Hematopoietic multipotent progenitor cell treated with erythropoietin and hydrocortisone succinate and interleukin-3 and kit ligand, for 8 days (in vitro differentiated cells): ENCODE data around the gene PGAP2.
A peak's percentile ranks its signal among the peaks of the same experiment; 100 is the strongest.

Experiments
- DNase-seq: peaks from one replicate; pipeline ENCODE4 v3.0.0-alpha.2; 2015

The PGAP2 gene

DNA sequence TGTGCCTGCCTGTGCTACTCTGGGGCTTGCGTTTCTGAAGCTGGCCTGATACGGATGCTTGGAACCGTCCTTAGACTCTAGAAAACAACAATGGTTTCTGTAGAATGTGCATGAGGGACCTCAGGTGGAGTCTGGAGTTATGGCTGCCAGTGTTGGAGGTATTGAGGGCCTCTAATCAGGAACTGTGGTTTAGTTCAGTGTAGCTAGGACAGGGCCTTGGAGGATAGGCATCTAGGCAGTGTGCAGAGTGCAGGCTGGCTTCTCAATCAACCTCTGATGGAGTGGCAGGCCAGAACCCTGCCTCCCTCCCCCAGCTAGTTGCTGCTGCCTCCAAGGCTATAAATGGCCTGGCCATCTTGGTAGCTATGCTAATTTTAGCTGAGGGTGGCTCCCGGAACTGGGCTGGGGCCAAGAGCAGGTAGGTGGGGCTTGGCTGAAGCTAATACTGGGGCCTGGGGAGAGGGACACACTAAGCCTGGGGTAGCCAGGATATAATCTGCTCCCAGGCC, 51.1 kb downstream of the PGAP2 start:
- DNase-seq = peak; percentile 62

- DNase-seq = no peak
Observed at GRCh38 chr11:3860375-3860774, 52.0 kb downstream of the PGAP2 start.

DNA sequence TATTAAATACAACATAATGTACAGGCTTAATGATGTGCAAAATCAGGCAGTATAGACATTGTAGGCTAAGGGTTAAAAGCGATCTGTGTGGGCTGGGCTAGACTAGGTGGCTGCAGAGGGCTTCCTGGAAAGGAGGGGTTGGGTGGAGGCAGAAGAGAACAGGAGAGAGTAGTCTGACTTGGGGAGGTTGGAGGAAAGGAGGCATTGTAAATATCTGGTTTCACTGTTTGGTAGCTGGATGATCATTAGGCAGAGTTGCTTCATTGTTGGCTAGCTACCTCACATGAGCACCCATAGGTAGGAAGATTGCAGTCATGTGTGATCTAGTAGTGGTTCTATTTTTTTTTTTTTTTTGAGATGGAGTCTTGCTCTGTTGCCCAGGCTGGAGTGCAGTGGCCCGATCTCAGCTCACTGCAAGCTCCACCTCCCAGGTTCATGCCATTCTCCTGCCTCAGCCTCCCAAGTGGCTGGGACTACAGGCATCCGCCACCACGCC, 52.6 kb downstream of the PGAP2 start:
- peak; percentile 75 for DNase-seq

GRCh38 chr11:3861683-3862082, 53.3 kb downstream of the PGAP2 start:
- DNase-seq = no peak

DNA sequence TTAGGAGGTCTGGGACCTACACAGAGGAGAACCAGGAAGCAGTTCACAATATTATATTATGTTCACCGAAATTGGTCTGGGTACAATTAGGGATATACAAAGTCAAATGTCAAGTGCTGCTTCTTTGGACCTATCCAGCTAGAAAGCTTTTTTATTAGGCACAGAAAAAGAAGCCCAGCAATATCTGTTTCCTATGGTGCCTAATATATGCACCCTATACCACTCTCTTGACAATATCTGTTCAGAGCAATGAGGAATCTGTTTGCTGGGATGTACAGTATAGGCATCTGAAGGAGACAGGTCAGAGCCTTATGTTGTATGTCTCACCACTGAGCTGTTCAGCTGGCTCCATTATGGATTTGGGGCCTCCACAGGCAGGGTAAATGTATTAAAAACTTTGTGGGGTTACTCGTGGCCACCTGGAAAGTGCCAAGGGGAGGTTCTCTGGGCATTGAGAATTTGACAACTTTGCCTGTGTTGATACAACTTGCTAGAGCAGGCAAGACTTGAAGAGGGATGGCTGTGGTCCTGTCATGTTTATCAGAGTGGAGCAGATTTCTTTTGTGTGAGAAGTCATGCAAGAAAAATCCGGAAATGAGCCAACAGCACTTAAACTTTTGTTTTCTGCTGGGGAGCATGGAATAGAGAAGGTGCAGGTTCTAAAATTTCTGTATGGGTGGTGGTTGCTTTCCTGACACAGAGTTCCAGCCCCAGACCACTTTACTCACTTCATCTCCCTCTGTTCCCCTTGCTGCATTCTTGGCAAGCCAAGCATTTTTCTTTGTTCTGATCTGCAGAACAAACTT, 57.2 kb downstream of the PGAP2 start:
- peak; percentile 83 for DNase-seq

- peak; percentile 76 for DNase-seq
Observed at GRCh38 chr11:3866206-3866605, 57.8 kb downstream of the PGAP2 start.

- no peak for DNase-seq
Observed at GRCh38 chr11:3866836-3867208, 58.5 kb downstream of the PGAP2 start.

DNA sequence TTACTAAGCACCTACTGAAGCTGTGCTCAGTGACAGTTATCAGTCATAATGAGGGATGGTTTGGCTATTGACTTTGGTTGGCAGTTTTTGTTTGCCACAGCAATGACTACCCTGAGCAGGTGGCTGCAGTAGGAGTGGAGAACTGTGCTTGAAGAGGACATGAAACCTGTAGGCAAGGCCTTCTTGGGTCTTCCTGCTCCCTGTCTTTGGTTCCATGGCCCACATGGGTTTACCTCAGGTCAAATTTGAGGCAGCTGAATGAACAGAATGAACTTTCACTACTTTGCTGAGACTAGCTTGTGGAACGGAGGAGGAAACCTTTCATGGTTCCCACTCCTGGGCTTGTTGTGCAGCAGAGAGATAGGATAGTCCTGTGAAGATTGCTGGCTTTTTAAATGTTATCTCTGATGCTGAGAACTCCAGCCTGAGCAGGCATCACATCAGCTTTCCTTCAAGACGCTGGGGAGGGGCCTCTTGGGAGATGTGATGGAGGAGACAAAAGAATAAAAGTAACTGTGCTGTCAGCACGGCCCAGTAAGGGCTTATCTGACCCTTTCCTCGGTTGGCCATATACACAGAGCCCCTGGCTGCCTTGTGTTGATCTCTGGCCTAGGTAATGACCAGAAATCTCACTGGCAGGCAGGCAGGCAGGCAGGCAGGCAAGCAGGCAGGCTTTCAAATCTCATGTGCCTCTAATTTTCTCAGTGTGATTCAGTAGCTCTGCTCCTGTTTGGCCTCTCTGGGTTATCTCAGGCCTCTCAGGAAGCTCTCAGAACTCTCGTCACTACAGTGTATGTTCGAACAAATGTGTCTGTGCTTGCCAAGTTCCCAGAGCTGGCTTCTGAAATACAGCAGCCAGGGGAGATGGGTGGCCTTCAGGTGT, 59.1 kb downstream of the PGAP2 start:
- peak; percentile 89 for DNase-seq

DNA sequence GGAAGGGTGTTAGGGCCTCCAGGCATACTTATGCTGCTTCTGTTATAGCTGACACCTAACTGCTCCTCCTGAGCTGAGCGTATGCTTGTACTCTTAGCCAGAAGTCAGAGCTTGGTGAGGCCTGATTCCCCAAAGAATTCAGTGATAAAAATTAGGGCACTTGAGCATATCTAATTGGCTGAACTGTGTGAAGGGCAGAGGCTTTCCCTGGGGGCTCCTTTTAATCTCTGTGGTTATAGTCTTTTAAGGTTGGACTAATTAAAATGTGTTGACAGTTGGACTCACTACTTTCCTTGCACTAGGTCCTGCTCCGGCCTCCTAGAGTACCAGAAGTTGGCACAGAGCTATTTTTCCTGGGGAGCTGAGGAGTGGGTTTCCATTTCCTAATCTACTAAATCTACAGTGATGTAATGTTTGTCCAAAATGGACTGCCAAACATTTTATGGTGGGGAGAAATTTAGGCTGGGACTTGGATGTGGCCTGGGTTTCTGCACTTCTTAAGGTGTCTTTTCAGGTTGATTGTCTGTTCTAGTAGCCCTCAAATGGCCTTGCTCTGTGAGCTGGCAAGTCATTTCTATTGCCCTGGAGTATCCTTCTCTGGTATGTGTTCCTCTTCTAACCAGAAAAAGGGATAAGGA, 65.5 kb downstream of the PGAP2 start:
- DNase-seq = no peak
